Stimulated activated CD4-positive, alpha-beta T cell treated with anti-CD3 and anti-CD28 coated beads, Interleukin-1b, Interleukin-23, amount 100 ng/mL, for 1 hour (primary cell): ENCODE measurements around the gene ZNF14.
A peak's percentile ranks its signal among the peaks of the same experiment; 100 is the strongest.
"Not testable (repeated sequence)": the region's sequence is repeated elsewhere in the genome, so short reads cannot be mapped to it uniquely, and the experiment has no call there.

Source experiments
- DNase-seq, 2 donors: peaks; one replicate each; pipeline ENCODE4 v3.0.0-alpha.2; 2020; ENCODE audit warnings: low read depth in 2 of 2

ZNF14 gene

GRCh38 chr19:19732579-19733501 is at the start of gene ZNF14:
ZNF14 (minus strand) TSS chr19:19733112; CDS start chr19:19732958, 154 bp downstream.
- peak; percentile 68 to 74 for DNase-seq

GRCh38 chr19:19781791-19782190 is 48.9 kb upstream of the ZNF14 start:
- not testable (repeated sequence) for DNase-seq

GRCh38 chr19:19778666-19779065 is 45.8 kb upstream of the ZNF14 start:
- DNase-seq, result no peak

- no peak for DNase-seq
Measured at GRCh38 chr19:19777692-19778091, 44.8 kb upstream of the ZNF14 start.

GRCh38 chr19:19776206-19777008 is 43.5 kb upstream of the ZNF14 start:
- DNase-seq, result peak; percentile 76 to 77

GRCh38 chr19:19775891-19776205 is 42.9 kb upstream of the ZNF14 start:
- no peak for DNase-seq

- DNase-seq, result no peak
Measured at GRCh38 chr19:19774354-19775033, 41.6 kb upstream of the ZNF14 start.

- not testable (repeated sequence) for DNase-seq
Measured at GRCh38 chr19:19771963-19772362, 39.1 kb upstream of the ZNF14 start.

GRCh38 chr19:19769971-19770370 is 37.1 kb upstream of the ZNF14 start:
- DNase-seq, result not testable (repeated sequence)

GRCh38 chr19:19758164-19758563 is 25.3 kb upstream of the ZNF14 start:
- no peak for DNase-seq

- DNase-seq, result no peak
Measured at GRCh38 chr19:19752760-19753403, 20.0 kb upstream of the ZNF14 start.

- DNase-seq, result no peak
Measured at GRCh38 chr19:19751846-19752245, 18.9 kb upstream of the ZNF14 start.

- DNase-seq, result no peak
Measured at GRCh38 chr19:19750842-19751790, 18.2 kb upstream of the ZNF14 start.

- DNase-seq, result no peak
Measured at GRCh38 chr19:19749908-19750841, 17.3 kb upstream of the ZNF14 start.

- DNase-seq, result no peak
Measured at GRCh38 chr19:19749117-19749907, 16.4 kb upstream of the ZNF14 start.

- DNase-seq, result no peak
Measured at GRCh38 chr19:19748249-19748938, 15.5 kb upstream of the ZNF14 start.

GRCh38 chr19:19747357-19748220 is 14.7 kb upstream of the ZNF14 start:
- no peak for DNase-seq
